OCI-LY3 (cell line): ENCODE results near the gene APOA5.
"Not testable (repeated sequence)": the region's sequence is repeated elsewhere in the genome, so short reads cannot be mapped to it uniquely, and the experiment has no call there.

Experiments used
- H2AFZ ChIP-seq: fragments of 200-600, 300-600 bp; shearing (Covaris generic); 2 replicates; pipeline ENCODE4 v1.6.0; 2014; ENCODE audit warnings: antibody characterized with exemption, low read depth, low read length
- H3K27ac ChIP-seq: fragments of 200-600, 300-600 bp; sonication (generic); 2 replicates; pipeline ENCODE4 v1.5.1; 2014; ENCODE audit warnings: mild to moderate bottlenecking, low read length, moderate library complexity, mixed read lengths
- H3K27me3 ChIP-seq: fragments of 200-600, 300-600 bp; sonication (generic); 2 replicates; pipeline ENCODE4 v1.6.1; 2014; ENCODE audit warnings: low read depth, low read length, mixed read lengths
- H3K36me3 ChIP-seq: fragments of 200-600, 300-600 bp; sonication (generic); replicated peaks from 2 replicates; pipeline ENCODE3; 2014; ENCODE audit warnings: low read depth, low read length, mixed read lengths
- H3K4me1 ChIP-seq: fragments of 300-600, 200-600 bp; sonication (generic); 2 replicates; pipeline ENCODE4 v1.6.1; 2014; ENCODE audit warnings: low read length, mixed read lengths
- H3K4me2 ChIP-seq: fragments of 200-600, 300-600 bp; sonication (generic); 2 replicates; pipeline ENCODE4 v1.6.1; 2014; ENCODE audit warnings: low read length, mixed read lengths
- H3K4me3 ChIP-seq: fragments of 300-600, 200-600 bp; sonication (generic); 2 replicates; pipeline ENCODE4 v1.5.1; 2014; ENCODE audit warnings: antibody characterized with exemption, mild to moderate bottlenecking, low read length, moderate library complexity
- H3K79me2 ChIP-seq: fragments of 300-600, 200-600 bp; shearing (Covaris generic); 2 replicates; pipeline ENCODE4 v1.6.1; 2014; ENCODE audit warnings: mild to moderate bottlenecking, low read length, mixed read lengths
- H3K9ac ChIP-seq: fragments of 300-600, 200-600 bp; shearing (Covaris generic); 2 replicates; pipeline ENCODE4 v1.6.0; 2014; ENCODE audit warnings: mild to moderate bottlenecking, low read length, moderate library complexity
- H3K9me3 ChIP-seq: fragments of 200-600, 300-600 bp; shearing (Covaris generic); 2 replicates; pipeline ENCODE4 v1.6.1; 2014; ENCODE audit warnings: low read length, mixed read lengths; ENCODE audit not compliant: insufficient read depth
- H4K20me1 ChIP-seq: fragments of 200-600, 300-600 bp; sonication (generic); 2 replicates; pipeline ENCODE4 v1.6.1; 2016; ENCODE audit warnings: low read length, mixed read lengths; ENCODE audit not compliant: insufficient read depth
- CTCF ChIP-seq: fragments of 200-600, 300-600 bp; sonication (generic); IDR thresholded peaks from 2 replicates; pipeline ENCODE4 v1.5.1; 2014; ENCODE audit warnings: antibody characterized with exemption, low read length, low read depth
- EZH2phosphoT487 ChIP-seq: fragments of 200-600 bp; shearing (Covaris generic); IDR thresholded peaks from 2 replicates; pipeline ENCODE4 v1.6.1; 2018; ENCODE audit warnings: antibody characterized with exemption, mixed run types, low read depth

The APOA5 gene

DNA sequence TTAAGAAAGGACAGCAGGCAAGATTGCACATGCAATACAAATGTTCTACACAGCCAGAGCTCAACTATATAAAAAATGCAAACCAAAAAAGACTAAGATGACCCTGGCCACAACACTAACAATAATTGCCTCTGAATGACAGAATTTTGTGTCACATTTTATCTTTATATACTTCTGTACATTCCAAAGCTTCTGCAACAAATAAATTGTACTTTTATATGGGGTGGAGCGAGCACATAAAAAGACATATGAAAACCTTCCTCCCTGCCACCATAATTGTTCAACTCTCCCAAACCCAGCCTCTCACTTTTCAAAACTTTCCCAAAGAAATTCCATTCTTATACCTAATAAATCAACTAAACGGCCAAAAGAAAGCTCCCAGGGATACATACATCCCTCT, 29.5 kb downstream of the APOA5 start:
- Histone ChIP-seq H3K79me2 (no peaks in the 10 kb centered on the region), H3K36me3 (peaks cover 60% of the 10 kb centered on the region), H4K20me1 (no peaks in the 10 kb centered on the region), H3K27me3 (no peaks in the 10 kb centered on the region), H2AFZ (no peak overlapping the region), H3K27ac (no peak overlapping the region), H3K4me1 (no peaks in the 10 kb centered on the region), H3K9ac (no peak overlapping the region), H3K9me3 (no peaks in the 10 kb centered on the region), H3K4me2 (no peak overlapping the region), H3K4me3 (no peak overlapping the region)
- TF ChIP-seq EZH2phosphoT487, result no peak

GRCh38 chr11:116756044-116756443, 35.6 kb downstream of the APOA5 start:
- not testable (repeated sequence) for H3K4me2 ChIP-seq, H3K4me3 ChIP-seq
- H3K36me3 ChIP-seq, result peaks cover 42% of the 10 kb centered on the region

GRCh38 chr11:116750070-116750718, 41.5 kb downstream of the APOA5 start:
- H3K36me3 ChIP-seq, result peaks cover 43% of the 10 kb centered on the region
- no peaks in the 10 kb centered on the region for H3K79me2 ChIP-seq
- H3K9ac ChIP-seq, result no peak overlapping the region
- H3K4me3 ChIP-seq, result no peak overlapping the region
- no peaks in the 10 kb centered on the region for H4K20me1 ChIP-seq
- TF ChIP-seq CTCF, result no peak
- no peak for TF ChIP-seq EZH2phosphoT487
- no peak overlapping the region for H3K4me2 ChIP-seq
- H3K4me1 ChIP-seq, result no peaks in the 10 kb centered on the region
- H3K27me3 ChIP-seq, result no peaks in the 10 kb centered on the region
- no peak overlapping the region for H2AFZ ChIP-seq
- H3K27ac ChIP-seq, result no peak overlapping the region
- H3K9me3 ChIP-seq, result no peaks in the 10 kb centered on the region

More at GRCh38 chr11:116756044-116756443, 35.6 kb downstream of the APOA5 start:
- not testable (repeated sequence) for H3K27me3 ChIP-seq, H4K20me1 ChIP-seq, H3K9ac ChIP-seq, H3K27ac ChIP-seq, H3K79me2 ChIP-seq, H3K9me3 ChIP-seq, H2AFZ ChIP-seq, H3K4me1 ChIP-seq

DNA sequence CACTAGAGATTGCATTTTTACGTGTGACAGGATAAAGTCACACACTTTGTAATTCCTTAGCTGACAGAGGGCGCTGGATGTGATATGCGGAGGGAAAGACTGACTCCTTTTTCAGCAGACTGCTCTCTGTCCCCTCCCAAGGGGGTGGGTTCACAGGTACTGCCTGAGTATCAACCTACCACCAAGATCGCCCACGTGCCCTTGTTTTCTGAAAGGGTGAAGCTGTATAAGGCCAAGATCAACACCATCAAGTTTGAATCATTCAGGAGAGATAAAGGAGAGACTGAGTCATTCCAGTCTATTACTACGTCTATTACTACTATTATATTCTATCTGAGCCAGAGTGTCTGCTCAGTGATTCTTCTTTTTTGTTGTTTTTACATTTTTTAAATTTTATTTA, 49.6 kb downstream of the APOA5 start:
- no peak overlapping the region for H2AFZ ChIP-seq
- no peak overlapping the region for H3K4me2 ChIP-seq
- TF ChIP-seq CTCF, result no peak
- TF ChIP-seq EZH2phosphoT487, result no peak

GRCh38 chr11:116740741-116741140, 50.9 kb downstream of the APOA5 start:
- H3K27ac ChIP-seq, result no peak overlapping the region
- no peaks in the 10 kb centered on the region for H3K27me3 ChIP-seq
- peaks cover 10% of the 10 kb centered on the region for H3K36me3 ChIP-seq
- no peak overlapping the region for H3K4me3 ChIP-seq
- H2AFZ ChIP-seq, result no peak overlapping the region
- TF ChIP-seq EZH2phosphoT487, result no peak
- TF ChIP-seq CTCF, result no peak
- H3K4me2 ChIP-seq, result no peak overlapping the region
- H3K4me1 ChIP-seq, result no peaks in the 10 kb centered on the region
- no peaks in the 10 kb centered on the region for H3K9me3 ChIP-seq
- no peaks in the 10 kb centered on the region for H3K79me2 ChIP-seq
- H4K20me1 ChIP-seq, result no peaks in the 10 kb centered on the region
- H3K9ac ChIP-seq, result no peak overlapping the region

More for the DNA sequence above, 49.6 kb downstream of the APOA5 start:
- Histone ChIP-seq H3K79me2 (no peaks in the 10 kb centered on the region), H3K9me3 (no peaks in the 10 kb centered on the region), H3K27ac (no peak overlapping the region), H3K4me3 (no peak overlapping the region), H3K9ac (no peak overlapping the region), H3K36me3 (peaks cover 17% of the 10 kb centered on the region), H3K4me1 (no peaks in the 10 kb centered on the region), H3K27me3 (no peaks in the 10 kb centered on the region), H4K20me1 (no peaks in the 10 kb centered on the region)
